Progenitor cell of endocrine pancreas (in vitro differentiated cells): Measurements from ENCODE around the gene TRAF6. TPM values are rescaled to one million over a fixed set of nuclear protein-coding genes. Genes with fewer than 3 reads are reported as not detected.

Source experiments
- DNase-seq: peaks from one replicate; pipeline ENCODE4 v3.0.0; 2021; ENCODE audit warnings: low spot score; ENCODE audit not compliant: unreplicated experiment
- H3K27ac Mint-ChIP-seq: 2 replicates; pipeline ENCODE4 v1.8.0; 2021; ENCODE audit warnings: mild to moderate bottlenecking, moderate library complexity, mixed read lengths
- H3K27me3 Mint-ChIP-seq: 2 replicates; pipeline ENCODE4 v1.8.0; 2021; ENCODE audit warnings: mixed read lengths
- H3K36me3 Mint-ChIP-seq: 2 replicates; pipeline ENCODE4 v1.8.0; 2022; ENCODE audit warnings: mixed read lengths; ENCODE audit not compliant: insufficient read depth
- H3K4me1 Mint-ChIP-seq: 2 replicates; pipeline ENCODE4 v1.8.0; 2021; ENCODE audit warnings: low read depth, mixed read lengths
- H3K4me3 Mint-ChIP-seq: 2 replicates; pipeline ENCODE4 v1.8.0; 2021; ENCODE audit warnings: low read depth, mild to moderate bottlenecking, moderate library complexity, mixed read lengths
- H3K9me3 Mint-ChIP-seq: 2 replicates; pipeline ENCODE4 v1.8.0; 2021; ENCODE audit warnings: low read depth, mixed read lengths
- total RNA-seq: library from RNA; stranded (reverse); gene quantifications from 2 replicates; pipeline ENCODE4 v1.2.1, GENCODE V29; 2021
- TF ChIP-seq, protein P1 (sequence below): fragments of 200-600 bp; sonication (generic); IDR thresholded peaks from one replicate; pipeline ENCODE4 v1.5.0; 2021; ENCODE audit warnings: antibody characterized with exemption, mild to moderate bottlenecking; ENCODE audit not compliant: unreplicated experiment

TRAF6 gene
- total RNA-seq, 1 donor from 2014 or later: 15.1 TPM

DNA sequence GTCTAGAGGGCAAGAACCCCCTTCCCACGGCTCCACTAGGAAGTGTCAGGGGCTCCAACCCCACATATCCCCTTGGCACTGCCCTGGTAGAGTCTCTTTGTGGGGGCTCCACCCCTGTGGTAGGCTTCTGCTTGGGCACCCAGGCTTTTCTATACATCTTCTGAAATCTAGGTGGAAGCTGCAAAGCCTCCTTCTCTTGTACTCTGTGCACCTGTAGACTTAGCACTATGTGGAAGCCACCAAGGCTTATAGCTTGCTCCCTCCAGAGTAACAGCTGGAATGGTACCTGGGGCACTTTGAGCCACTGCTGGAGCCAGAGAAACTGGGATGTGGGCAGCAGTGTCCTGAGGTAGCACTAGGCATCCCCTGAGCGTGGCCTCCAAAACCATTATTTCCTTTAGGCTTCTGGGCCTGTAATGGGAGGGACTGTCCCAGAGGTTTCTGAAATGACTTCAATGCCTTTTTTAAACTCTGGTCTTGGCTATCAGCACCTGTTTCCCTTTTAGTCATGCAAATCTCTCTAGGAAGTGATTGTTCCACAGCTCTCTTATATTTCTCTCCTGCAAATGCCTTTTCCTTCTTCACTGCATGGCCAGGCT lies 68.4 kb downstream of the TRAF6 start:
- no peak for DNase-seq
- no peaks in the 10 kb centered on the region for H3K9me3 Mint-ChIP-seq
- no peaks in the 10 kb centered on the region for H3K27me3 Mint-ChIP-seq
- H3K4me1 Mint-ChIP-seq: no peaks in the 10 kb centered on the region
- TF ChIP-seq, protein P1, sequence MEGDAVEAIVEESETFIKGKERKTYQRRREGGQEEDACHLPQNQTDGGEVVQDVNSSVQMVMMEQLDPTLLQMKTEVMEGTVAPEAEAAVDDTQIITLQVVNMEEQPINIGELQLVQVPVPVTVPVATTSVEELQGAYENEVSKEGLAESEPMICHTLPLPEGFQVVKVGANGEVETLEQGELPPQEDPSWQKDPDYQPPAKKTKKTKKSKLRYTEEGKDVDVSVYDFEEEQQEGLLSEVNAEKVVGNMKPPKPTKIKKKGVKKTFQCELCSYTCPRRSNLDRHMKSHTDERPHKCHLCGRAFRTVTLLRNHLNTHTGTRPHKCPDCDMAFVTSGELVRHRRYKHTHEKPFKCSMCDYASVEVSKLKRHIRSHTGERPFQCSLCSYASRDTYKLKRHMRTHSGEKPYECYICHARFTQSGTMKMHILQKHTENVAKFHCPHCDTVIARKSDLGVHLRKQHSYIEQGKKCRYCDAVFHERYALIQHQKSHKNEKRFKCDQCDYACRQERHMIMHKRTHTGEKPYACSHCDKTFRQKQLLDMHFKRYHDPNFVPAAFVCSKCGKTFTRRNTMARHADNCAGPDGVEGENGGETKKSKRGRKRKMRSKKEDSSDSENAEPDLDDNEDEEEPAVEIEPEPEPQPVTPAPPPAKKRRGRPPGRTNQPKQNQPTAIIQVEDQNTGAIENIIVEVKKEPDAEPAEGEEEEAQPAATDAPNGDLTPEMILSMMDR: no peak
- no peak overlapping the region for H3K4me3 Mint-ChIP-seq
- no peaks in the 10 kb centered on the region for H3K36me3 Mint-ChIP-seq
- no peak overlapping the region for H3K27ac Mint-ChIP-seq

GRCh38 chr11:36438126-36438525 lies 71.9 kb downstream of the TRAF6 start:
- TF ChIP-seq, protein P1: no peak
- Mint-ChIP-seq H3K4me1 (no peaks in the 10 kb centered on the region), H3K4me3 (no peak overlapping the region), H3K27ac (no peak overlapping the region), H3K36me3 (no peaks in the 10 kb centered on the region), H3K27me3 (no peaks in the 10 kb centered on the region), H3K9me3 (no peaks in the 10 kb centered on the region)
- DNase-seq: no peak

DNA sequence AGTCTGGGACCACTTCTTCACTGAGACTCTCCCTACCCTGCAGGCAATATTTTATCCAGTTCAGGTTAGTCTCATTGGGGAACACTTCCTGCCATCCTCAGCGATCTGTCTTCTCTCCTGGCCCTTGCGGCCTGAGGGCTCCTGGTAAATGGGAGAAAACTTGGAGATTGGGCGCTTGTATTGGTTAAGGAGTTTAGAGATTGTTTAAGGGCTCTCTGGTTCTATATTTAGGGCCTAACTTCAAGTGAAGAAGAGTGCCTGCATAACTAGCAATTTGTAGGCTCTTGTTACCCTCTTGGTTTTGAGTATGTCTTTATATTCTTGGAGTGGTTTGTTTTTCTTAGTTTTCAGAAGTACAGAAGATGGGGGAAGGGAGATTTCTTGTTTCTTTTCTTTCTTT lies 72.7 kb downstream of the TRAF6 start:
- H3K27ac Mint-ChIP-seq: no peak overlapping the region
- no peaks in the 10 kb centered on the region for H3K4me1 Mint-ChIP-seq

More for the DNA sequence above, 72.7 kb downstream of the TRAF6 start:
- Mint-ChIP-seq H3K4me3 (no peak overlapping the region), H3K9me3 (no peaks in the 10 kb centered on the region), H3K27me3 (no peaks in the 10 kb centered on the region), H3K36me3 (no peaks in the 10 kb centered on the region)
- TF ChIP-seq, protein P1: no peak
- DNase-seq: no peak

Other genes with a start within 250 kb of the TRAF6 start
- 70.8 and 79.7 TPM in 2 replicates for gene COMMD9, start 220.8 kb downstream of the TRAF6 start, total RNA-seq
- 1.7 and 2.0 TPM in 2 replicates for gene PRR5L, start 214.0 kb downstream of the TRAF6 start, total RNA-seq
- 0.65 and 1.00 TPM in 2 replicates for gene RAG1, start 57.7 kb upstream of the TRAF6 start, total RNA-seq
- 26.2 and 29.5 TPM in 2 replicates for gene IFTAP, start 84.2 kb upstream of the TRAF6 start, total RNA-seq
- not detected in 2 replicates for gene RAG2, start 88.0 kb upstream of the TRAF6 start, total RNA-seq